Measurements from ENCODE around the gene FDX2.
"Not testable (repeated sequence)": the region's sequence is repeated elsewhere in the genome, so short reads cannot be mapped to it uniquely, and the experiment has no call there.

The FDX2 gene

GRCh38 chr19:10338940-10339339 lies 23.1 kb upstream of the FDX2 start:
- no peak overlapping the region for H3K27ac ChIP-seq
- TF ChIP-seq ZFX (IDR thresholded peaks at IDR 0.05) (no peak), CTCF (conservative IDR thresholded peaks at IDR 0.05) (no peak)

DNA sequence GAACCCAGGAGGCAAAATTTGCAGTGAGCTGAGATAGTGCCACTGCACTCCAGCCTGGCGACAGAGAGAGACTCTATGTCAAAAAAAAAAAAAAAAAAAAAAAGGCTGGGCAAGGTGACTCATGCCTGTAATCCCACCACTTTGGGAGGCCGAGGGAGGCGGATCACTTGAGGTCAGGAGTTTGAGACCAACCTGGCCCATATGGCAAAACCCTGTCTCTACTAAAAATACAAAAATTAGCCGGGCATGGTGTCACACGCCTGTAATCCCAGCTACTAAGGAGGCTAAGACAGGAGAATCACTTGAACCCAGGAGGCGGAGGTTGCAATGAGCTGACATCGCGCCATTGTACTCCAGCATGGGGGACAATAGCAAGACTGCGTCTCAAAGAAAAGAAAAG lies 20.9 kb upstream of the FDX2 start:
- not testable (repeated sequence) for H3K27ac ChIP-seq

GRCh38 chr19:10335352-10335985 lies 19.7 kb upstream of the FDX2 start:
- H3K27ac ChIP-seq, result peak overlapping the region; percentile 84; the same call in 1 of the 2 replicates
- no peak for TF ChIP-seq CTCF (conservative IDR thresholded peaks at IDR 0.05)
- TF ChIP-seq ZFX (IDR thresholded peaks at IDR 0.05), result no peak

GRCh38 chr19:10334588-10335351 lies 19.0 kb upstream of the FDX2 start:
- H3K27ac ChIP-seq, result peak overlapping the region; percentile 84

GRCh38 chr19:10333758-10334587 lies 18.2 kb upstream of the FDX2 start:
- H3K27ac ChIP-seq, result peak overlapping the region; percentile 84
- TF ChIP-seq CTCF (conservative IDR thresholded peaks at IDR 0.05), result no peak
- TF ChIP-seq ZFX (IDR thresholded peaks at IDR 0.05), result no peak

More at GRCh38 chr19:10334588-10335351, 19.0 kb upstream of the FDX2 start:
- no peak for TF ChIP-seq ZFX (IDR thresholded peaks at IDR 0.05)
- no peak for TF ChIP-seq CTCF (conservative IDR thresholded peaks at IDR 0.05)

DNA sequence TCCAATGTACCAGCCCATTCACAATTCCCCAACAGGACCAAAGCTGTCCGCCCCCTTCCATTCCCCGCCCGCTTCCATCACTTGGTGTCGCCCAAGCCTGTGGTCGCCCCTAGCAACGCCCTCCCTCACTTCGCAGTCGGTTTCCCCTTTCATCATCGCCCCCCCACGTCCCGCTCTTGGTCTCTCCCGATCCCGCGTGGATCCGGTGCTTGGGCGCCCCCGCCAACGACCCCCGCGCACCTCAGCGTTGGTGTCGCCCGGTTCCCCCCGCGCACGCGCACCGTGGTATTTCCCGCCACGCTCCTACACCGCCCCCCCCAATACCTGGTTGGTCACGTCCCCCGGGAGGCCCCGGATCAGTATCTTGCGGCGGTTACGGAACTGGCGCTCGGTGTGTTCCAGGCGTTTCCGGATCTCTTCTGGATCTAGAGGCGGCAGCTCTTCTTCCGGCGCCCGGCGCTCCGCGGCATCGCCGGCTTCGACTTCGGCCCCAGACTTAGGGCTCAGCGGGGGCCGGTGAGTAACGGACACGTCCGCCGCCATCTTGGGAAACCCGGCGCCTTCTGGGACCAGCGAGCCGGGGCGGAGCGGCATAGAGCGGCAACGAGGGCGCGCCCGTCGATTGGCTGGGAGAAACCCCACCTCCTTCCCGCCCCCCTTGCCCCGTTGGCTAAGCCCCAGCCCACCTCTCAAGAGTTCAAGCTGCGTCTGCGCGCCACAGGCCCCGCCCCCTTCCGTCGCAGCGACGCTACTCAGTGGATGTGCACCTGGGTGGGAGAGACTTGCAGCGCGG lies 17.3 kb upstream of the FDX2 start, which contains the start of gene RAVER1:
TSS of gene RAVER1 (minus strand) at position 565 of the 793 bp plus-strand sequence. CDS start at position 543, 22 bp downstream.
- H3K27ac ChIP-seq, result peak within 1 kb of the TSS; percentile 84

More for the DNA sequence above, 17.3 kb upstream of the FDX2 start, which contains the start of gene RAVER1:
- TF ChIP-seq ZFX (IDR thresholded peaks at IDR 0.05) (peak; percentile 23; the same call in 1 of the 2 replicates), CTCF (conservative IDR thresholded peaks at IDR 0.05) (no peak)

Data from C4-2B (cell line).